ENCODE measurements around the gene USP8.
"Not testable (repeated sequence)": the region's sequence is repeated elsewhere in the genome, so short reads cannot be mapped to it uniquely, and the experiment has no call there.

The USP8 gene

GRCh38 chr15:50463423-50464358 is 39.5 kb downstream of the USP8 start:
- DNase-seq (ENCODE audit: low spot score) = no peak
- TF ChIP-seq CTCF (IDR thresholded peaks at IDR 0.05; ENCODE audit: extremely low read depth, missing control alignments) = no peak

- TF ChIP-seq CTCF (IDR thresholded peaks at IDR 0.05; ENCODE audit: extremely low read depth, missing control alignments) = no peak
- no peak for DNase-seq (ENCODE audit: low spot score)
Observed at GRCh38 chr15:50471072-50471471, 46.9 kb downstream of the USP8 start.

GRCh38 chr15:50476143-50476542 is 51.9 kb downstream of the USP8 start:
- DNase-seq (ENCODE audit: low spot score) = no peak
- TF ChIP-seq CTCF (IDR thresholded peaks at IDR 0.05; ENCODE audit: extremely low read depth, missing control alignments) = no peak

GRCh38 chr15:50484781-50485180 is 60.6 kb downstream of the USP8 start:
- DNase-seq (ENCODE audit: low spot score) = no peak
- TF ChIP-seq CTCF (IDR thresholded peaks at IDR 0.05; ENCODE audit: extremely low read depth, missing control alignments) = no peak

GRCh38 chr15:50485389-50485788 is 61.2 kb downstream of the USP8 start:
- TF ChIP-seq CTCF (IDR thresholded peaks at IDR 0.05; ENCODE audit: extremely low read depth, missing control alignments) = no peak
- DNase-seq (ENCODE audit: low spot score) = no peak

- no peak for DNase-seq (ENCODE audit: low spot score)
- TF ChIP-seq CTCF (IDR thresholded peaks at IDR 0.05; ENCODE audit: extremely low read depth, missing control alignments) = no peak
Observed at GRCh38 chr15:50487287-50487686, 63.1 kb downstream of the USP8 start.

- no peak for DNase-seq (ENCODE audit: low spot score)
- no peak for TF ChIP-seq CTCF (IDR thresholded peaks at IDR 0.05; ENCODE audit: extremely low read depth, missing control alignments)
Observed at GRCh38 chr15:50493625-50494024, 69.4 kb downstream of the USP8 start.

- not testable (repeated sequence) for DNase-seq (ENCODE audit: low spot score)
Observed at GRCh38 chr15:50494547-50494946, 70.3 kb downstream of the USP8 start.

Data from GM20000 (cell line).